ENCODE results near the gene PYHIN1. TPM values are rescaled to one million over a fixed set of nuclear protein-coding genes. Genes with fewer than 3 reads are reported as not detected.

Gene PYHIN1
- 0.20 and 2.6 TPM in 2 replicates for total RNA-seq

GRCh38 chr1:158931055-158931737, at the start of gene PYHIN1:
TSS of gene PYHIN1 (plus strand) at chr1:158931552. CDS start at chr1:158936911, 5,359 bp downstream.

GRCh38 chr1:159009704-159010361, 78.5 kb downstream of the PYHIN1 start, which contains the start of gene IFI16:
TSS of gene IFI16 (plus strand) at chr1:159009907. CDS start at chr1:159014681, 4,774 bp downstream.

Other genes starting within 250 kb of the PYHIN1 start
- gene SPTA1, start 244.8 kb upstream of the PYHIN1 start, total RNA-seq, result under 0.01 TPM in 1 of 2 replicates, not detected in the other
- not detected in 2 replicates for gene OR6K2, start 230.9 kb upstream of the PYHIN1 start, total RNA-seq
- not detected in 2 replicates for gene OR6K3, start 210.8 kb upstream of the PYHIN1 start, total RNA-seq
- not detected in 2 replicates for gene OR6K6, start 176.8 kb upstream of the PYHIN1 start, total RNA-seq
- not detected in 2 replicates for gene OR6N1, start 159.4 kb upstream of the PYHIN1 start, total RNA-seq
- gene OR6N2, start 150.3 kb upstream of the PYHIN1 start, total RNA-seq, result not detected in 2 replicates
- gene MNDA, start 100.2 kb upstream of the PYHIN1 start, total RNA-seq, result not detected in 2 replicates
- 115 and 149 TPM in 2 replicates for gene IFI16, start 78.4 kb downstream of the PYHIN1 start, total RNA-seq
- gene AIM2, start 145.2 kb downstream of the PYHIN1 start, total RNA-seq, result 1.8 and 2.7 TPM in 2 replicates
- gene CADM3, start 240.1 kb downstream of the PYHIN1 start, total RNA-seq, result 0.20 and 1.1 TPM in 2 replicates